ENCODE measurements around the gene CHAF1B. TPM values are rescaled to one million over a fixed set of nuclear protein-coding genes. Genes with fewer than 3 reads are reported as not detected.

CHAF1B gene
- total RNA-seq, 1 experiment from 2014 or later: 20.7 TPM

DNA sequence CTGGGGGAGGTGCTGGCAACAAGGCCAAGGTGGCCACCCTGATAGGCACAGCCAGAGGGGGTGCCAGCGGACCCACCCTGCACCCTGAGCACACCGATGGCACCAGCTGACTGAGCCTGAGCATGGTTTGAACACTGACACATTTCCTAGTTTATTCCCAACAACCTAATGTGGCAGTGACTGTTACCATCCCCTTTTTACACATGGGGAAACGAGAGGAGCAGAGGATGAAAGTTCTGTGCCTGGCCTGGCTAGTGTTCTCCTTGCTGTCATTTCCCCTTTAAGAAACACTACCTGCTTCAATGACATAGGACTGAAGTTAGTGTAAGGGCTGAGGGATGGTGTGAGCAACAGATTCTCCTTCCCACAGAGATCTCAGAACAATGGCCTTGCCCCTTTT is 79.4 kb downstream of the CHAF1B start (continued):
- TF ChIP-seq, protein P1, sequence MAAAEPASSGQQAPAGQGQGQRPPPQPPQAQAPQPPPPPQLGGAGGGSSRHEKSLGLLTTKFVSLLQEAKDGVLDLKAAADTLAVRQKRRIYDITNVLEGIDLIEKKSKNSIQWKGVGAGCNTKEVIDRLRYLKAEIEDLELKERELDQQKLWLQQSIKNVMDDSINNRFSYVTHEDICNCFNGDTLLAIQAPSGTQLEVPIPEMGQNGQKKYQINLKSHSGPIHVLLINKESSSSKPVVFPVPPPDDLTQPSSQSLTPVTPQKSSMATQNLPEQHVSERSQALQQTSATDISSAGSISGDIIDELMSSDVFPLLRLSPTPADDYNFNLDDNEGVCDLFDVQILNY (CRISPR knock-in tag; IDR thresholded peaks at IDR 0.05): no peak

DNA sequence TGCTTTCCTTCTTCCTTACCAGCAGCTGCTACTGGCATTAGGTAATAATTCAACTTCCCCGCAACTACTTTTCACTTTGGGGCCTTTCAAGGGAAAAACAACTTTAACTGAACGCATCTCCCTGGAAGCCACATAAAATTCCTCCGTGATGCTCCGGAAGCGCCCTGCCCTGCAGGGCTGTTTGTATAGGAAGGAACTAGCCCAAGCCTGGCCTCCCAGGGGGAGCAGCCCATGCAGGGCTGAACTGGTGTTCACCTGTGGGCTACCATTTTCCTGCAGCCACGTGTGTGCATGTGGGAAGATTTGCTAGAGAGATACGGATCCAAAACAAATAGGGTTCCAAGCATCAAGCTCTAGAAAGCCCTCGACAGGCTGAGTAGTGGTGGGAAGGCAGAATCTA is 80.3 kb downstream of the CHAF1B start:
- Mint-ChIP-seq H3K9me3 (no peaks in the 10 kb centered on the region), H3K36me3 (no peaks in the 10 kb centered on the region), H3K27ac (no peak overlapping the region), H3K4me3 (no peak overlapping the region), H3K27me3 (ENCODE audit: low read depth) (no peaks in the 10 kb centered on the region), H3K4me1 (peaks cover 30% of the 10 kb centered on the region)
- ATAC-seq (no peak), DNase-seq (ENCODE audit: low spot score) (no peak)
- ChIA-PET CTCF (no interaction called here), POLR2A (no interaction called here)
- TF ChIP-seq, protein P2, sequence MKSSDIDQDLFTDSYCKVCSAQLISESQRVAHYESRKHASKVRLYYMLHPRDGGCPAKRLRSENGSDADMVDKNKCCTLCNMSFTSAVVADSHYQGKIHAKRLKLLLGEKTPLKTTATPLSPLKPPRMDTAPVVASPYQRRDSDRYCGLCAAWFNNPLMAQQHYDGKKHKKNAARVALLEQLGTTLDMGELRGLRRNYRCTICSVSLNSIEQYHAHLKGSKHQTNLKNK (CRISPR knock-in tag; IDR thresholded peaks at IDR 0.05): no peak
- TF ChIP-seq, protein P3, sequence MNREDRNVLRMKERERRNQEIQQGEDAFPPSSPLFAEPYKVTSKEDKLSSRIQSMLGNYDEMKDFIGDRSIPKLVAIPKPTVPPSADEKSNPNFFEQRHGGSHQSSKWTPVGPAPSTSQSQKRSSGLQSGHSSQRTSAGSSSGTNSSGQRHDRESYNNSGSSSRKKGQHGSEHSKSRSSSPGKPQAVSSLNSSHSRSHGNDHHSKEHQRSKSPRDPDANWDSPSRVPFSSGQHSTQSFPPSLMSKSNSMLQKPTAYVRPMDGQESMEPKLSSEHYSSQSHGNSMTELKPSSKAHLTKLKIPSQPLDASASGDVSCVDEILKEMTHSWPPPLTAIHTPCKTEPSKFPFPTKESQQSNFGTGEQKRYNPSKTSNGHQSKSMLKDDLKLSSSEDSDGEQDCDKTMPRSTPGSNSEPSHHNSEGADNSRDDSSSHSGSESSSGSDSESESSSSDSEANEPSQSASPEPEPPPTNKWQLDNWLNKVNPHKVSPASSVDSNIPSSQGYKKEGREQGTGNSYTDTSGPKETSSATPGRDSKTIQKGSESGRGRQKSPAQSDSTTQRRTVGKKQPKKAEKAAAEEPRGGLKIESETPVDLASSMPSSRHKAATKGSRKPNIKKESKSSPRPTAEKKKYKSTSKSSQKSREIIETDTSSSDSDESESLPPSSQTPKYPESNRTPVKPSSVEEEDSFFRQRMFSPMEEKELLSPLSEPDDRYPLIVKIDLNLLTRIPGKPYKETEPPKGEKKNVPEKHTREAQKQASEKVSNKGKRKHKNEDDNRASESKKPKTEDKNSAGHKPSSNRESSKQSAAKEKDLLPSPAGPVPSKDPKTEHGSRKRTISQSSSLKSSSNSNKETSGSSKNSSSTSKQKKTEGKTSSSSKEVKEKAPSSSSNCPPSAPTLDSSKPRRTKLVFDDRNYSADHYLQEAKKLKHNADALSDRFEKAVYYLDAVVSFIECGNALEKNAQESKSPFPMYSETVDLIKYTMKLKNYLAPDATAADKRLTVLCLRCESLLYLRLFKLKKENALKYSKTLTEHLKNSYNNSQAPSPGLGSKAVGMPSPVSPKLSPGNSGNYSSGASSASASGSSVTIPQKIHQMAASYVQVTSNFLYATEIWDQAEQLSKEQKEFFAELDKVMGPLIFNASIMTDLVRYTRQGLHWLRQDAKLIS (CRISPR knock-in tag; IDR thresholded peaks at IDR 0.05; ENCODE audit: borderline replicate concordance): no peak
- TF ChIP-seq, protein P4, sequence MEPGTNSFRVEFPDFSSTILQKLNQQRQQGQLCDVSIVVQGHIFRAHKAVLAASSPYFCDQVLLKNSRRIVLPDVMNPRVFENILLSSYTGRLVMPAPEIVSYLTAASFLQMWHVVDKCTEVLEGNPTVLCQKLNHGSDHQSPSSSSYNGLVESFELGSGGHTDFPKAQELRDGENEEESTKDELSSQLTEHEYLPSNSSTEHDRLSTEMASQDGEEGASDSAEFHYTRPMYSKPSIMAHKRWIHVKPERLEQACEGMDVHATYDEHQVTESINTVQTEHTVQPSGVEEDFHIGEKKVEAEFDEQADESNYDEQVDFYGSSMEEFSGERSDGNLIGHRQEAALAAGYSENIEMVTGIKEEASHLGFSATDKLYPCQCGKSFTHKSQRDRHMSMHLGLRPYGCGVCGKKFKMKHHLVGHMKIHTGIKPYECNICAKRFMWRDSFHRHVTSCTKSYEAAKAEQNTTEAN (CRISPR knock-in tag; IDR thresholded peaks at IDR 0.05): no peak
- no peak for TF ChIP-seq GRHL2 (CRISPR knock-in tag; IDR thresholded peaks at IDR 0.05; ENCODE audit: insufficient replicate concordance, severe bottlenecking)

DNA sequence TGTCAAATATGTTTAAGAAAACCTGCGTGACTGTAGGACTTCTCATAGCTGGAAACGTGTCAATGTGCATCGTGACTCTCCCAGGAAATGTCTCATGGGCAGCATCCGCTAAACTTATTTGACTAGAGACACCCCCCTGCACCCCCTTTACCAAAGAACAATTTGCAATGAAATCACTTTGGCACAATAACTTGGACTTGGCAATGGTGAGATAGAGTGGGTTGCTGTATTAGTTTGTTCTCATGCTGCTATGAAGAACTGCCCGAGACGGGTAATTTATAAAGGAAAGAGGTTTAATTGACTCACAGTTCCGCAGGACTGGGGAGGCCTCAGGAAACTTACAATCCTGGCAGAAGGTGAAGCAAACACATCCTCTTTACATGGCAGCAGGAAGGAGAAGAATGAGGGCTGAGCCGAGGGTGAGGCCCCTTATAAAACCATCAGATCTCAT is 80.9 kb downstream of the CHAF1B start:
- POLR2A ChIA-PET: no interaction called here
- CTCF ChIA-PET: no interaction called here
- no peak for DNase-seq (ENCODE audit: low spot score)

More for the DNA sequence above, 80.9 kb downstream of the CHAF1B start:
- Mint-ChIP-seq H3K9me3 (no peaks in the 10 kb centered on the region), H3K36me3 (no peaks in the 10 kb centered on the region), H3K4me3 (no peak overlapping the region), H3K4me1 (peaks cover 35% of the 10 kb centered on the region), H3K27me3 (ENCODE audit: low read depth) (no peaks in the 10 kb centered on the region), H3K27ac (no peak overlapping the region)
- TF ChIP-seq, protein P5, sequence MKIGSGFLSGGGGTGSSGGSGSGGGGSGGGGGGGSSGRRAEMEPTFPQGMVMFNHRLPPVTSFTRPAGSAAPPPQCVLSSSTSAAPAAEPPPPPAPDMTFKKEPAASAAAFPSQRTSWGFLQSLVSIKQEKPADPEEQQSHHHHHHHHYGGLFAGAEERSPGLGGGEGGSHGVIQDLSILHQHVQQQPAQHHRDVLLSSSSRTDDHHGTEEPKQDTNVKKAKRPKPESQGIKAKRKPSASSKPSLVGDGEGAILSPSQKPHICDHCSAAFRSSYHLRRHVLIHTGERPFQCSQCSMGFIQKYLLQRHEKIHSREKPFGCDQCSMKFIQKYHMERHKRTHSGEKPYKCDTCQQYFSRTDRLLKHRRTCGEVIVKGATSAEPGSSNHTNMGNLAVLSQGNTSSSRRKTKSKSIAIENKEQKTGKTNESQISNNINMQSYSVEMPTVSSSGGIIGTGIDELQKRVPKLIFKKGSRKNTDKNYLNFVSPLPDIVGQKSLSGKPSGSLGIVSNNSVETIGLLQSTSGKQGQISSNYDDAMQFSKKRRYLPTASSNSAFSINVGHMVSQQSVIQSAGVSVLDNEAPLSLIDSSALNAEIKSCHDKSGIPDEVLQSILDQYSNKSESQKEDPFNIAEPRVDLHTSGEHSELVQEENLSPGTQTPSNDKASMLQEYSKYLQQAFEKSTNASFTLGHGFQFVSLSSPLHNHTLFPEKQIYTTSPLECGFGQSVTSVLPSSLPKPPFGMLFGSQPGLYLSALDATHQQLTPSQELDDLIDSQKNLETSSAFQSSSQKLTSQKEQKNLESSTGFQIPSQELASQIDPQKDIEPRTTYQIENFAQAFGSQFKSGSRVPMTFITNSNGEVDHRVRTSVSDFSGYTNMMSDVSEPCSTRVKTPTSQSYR (CRISPR knock-in tag; IDR thresholded peaks at IDR 0.05): no peak
- TF ChIP-seq PRRX2 (CRISPR knock-in tag; IDR thresholded peaks at IDR 0.05) (no peak), ELF4 (CRISPR knock-in tag; IDR thresholded peaks at IDR 0.05; ENCODE audit: low read depth) (no peak)
- ATAC-seq: no peak

Other genes with a start within 250 kb of the CHAF1B start
- 8.3 to 11.4 TPM (median 9.1 TPM) in 3 replicates for gene DOP1B, start 228.6 kb upstream of the CHAF1B start, total RNA-seq (2021)
- gene MORC3, start 65.2 kb upstream of the CHAF1B start, total RNA-seq (2021): 15.9 to 17.2 TPM (median 16.1 TPM) in 3 replicates
- not detected in 3 replicates for gene CLDN14, start 94.7 kb downstream of the CHAF1B start, total RNA-seq (2021)

Measured in WTC11 (cell line).